GM21360 (cell line): ENCODE results near the gene TTLL1.
"Not testable (repeated sequence)": the region's sequence is repeated elsewhere in the genome, so short reads cannot be mapped to it uniquely, and the experiment has no call there.

Experiments used
- ATAC-seq: cut with Tn5 transposase; IDR thresholded peaks from one replicate; pipeline ENCODE4 v1.9.1; 2021; ENCODE audit warnings: mild to moderate bottlenecking, moderate library complexity; ENCODE audit not compliant: unreplicated experiment

TTLL1 gene

DNA sequence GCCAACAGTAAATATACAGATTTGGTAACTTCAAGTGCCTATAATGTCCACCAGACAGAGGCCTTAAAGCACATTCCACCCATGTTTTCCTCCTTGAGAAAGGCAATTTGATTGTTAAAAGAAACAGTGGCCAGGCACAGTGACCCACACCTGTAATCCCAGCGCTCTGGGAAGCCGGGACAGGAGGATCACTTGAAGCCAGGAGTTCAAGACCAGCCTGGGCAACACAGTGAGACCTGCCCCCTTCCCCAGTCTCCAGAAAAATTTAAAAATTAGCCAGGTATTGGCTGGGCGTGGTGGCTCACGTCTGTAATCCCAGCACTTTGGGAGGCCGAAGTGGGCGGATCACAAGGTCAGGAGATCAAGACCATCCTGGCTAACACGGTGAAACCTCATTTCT, 93.5 kb downstream of the TTLL1 start:
- ATAC-seq, result not testable (repeated sequence)

DNA sequence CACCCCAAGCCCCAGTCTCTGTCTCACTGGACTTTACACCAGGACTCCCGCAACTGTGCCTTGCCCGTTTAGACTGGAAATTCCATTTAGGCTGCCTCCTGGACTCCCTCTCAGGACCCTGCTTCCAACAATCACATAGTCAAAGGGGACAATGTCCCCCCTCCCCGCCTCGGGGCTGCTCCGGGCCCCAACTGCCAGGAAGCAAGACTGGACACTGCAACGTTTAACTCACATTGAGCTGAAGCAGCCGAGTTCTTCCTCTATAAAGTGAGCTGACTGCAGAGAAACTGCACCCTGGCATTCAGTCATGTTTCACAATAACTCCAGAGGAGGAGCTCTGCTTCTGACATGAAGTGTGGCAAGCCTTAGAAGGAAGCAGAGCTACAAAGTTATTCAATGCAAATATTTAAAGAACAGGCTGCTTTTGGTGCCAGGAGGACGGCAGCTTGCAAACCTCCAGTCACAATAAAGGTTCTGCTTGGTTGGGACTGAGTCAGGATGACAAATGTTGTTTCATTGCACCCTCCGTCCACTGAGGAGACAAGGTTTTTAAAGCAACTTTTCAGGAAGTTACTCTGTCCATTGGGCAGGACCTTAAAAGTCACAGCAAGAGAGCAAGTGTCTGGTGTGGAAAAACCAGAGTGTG, 94.2 kb downstream of the TTLL1 start:
- no peak for ATAC-seq

DNA sequence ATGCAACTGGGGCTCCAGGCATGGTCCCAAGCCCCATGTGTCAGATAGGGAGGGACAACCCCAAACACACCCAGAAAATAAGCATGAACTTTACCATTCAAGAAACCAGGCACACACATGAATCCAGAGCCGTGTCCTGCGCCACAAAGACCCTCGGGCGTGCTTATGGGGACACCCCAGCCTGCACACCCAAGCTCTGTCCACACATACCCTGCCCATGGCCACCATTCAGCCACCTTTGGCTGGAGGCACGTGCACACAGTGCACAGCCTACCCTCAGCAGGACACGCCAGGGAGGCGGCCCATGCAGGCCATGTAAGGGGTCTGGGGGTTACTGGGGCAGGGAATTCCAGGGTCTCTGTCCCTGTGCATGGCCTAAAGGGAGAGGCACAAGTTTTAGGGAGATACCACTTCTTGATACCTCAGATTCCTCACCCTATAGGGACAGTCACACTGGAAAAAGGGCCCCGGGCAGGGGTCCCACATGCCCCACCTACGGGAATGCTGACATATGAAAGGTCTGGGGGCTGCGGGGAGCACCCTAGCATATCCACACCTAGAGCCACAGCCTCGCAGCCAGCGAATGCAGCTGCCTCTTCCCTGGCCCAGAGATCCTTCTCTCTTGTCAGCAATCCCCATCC, 94.8 kb downstream of the TTLL1 start:
- ATAC-seq, result no peak

DNA sequence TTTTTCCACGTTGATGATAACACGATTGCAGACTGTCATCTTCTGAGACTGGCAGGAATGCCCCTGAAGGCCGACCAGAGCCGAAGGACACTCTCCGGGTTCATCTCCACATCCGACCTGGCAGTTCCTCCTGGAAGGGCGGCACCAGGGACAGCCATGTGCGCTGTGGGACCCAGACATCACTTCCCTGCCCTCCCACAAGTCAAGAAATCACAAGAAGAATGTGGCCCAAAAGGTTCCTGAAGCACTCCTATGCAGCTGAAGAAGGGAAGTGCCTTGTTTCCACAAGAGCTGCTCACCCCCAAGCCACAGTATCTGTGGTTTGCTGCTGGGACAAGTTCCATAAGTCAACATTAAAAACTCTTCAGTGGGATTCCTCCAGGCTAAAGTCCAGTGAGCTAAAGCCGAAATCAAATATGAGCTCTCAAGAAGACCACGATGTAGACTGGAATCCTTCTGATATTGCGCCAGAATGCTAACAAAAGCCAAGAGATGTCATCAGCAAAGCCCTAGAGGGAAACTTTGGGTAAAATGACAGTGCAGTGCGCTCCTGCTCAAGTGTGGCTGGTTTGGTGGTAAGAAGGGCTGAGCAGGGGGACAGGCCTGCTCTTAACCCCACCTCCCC, 95.4 kb downstream of the TTLL1 start:
- ATAC-seq, result no peak

DNA sequence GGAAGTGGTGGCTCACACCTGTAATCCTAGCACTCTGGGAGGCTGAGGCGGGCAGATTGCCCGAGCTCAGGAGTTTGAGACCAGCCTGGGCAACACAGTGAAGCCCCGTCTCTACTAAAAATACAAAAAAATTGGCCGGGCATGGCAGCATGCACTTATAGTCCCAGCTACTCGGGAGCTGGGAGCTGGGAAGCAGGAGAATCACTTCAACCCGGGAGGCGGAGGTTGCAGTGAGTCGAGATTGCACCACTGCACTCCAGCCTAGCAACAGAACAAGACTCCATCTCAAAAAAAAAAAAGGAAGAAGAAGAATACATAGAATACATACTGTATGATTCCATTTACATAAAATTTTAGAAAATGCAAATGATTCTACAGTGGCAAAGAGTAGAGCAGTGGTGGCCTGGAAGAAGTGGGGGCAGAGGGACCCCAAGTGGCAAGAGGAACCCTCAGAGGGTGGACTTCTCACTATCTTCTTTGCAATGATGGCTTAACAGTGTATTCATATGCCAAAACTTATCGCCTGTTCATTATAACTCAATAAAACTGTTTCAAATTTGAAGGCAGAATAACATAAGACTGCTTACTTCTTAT, 96.2 kb downstream of the TTLL1 start:
- no peak for ATAC-seq

DNA sequence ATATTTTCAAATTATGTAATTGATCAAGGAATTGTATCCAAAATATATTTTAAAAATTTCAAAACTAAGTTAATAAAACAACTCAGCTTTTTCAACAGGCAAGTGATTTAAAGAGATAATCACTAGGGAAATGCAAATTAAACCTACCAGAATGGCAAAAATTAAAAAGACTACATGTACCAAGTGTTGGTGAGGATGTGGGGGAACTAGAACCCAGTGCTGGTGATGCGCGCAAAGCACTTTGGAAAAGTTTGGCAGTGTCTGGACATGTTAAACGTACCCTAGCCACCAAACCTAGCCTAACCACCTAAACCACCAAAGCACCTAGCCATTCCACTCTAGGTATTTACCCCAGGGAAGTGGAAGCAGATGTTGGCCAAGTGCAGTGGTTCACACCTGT, 97.1 kb downstream of the TTLL1 start:
- ATAC-seq, result no peak

DNA sequence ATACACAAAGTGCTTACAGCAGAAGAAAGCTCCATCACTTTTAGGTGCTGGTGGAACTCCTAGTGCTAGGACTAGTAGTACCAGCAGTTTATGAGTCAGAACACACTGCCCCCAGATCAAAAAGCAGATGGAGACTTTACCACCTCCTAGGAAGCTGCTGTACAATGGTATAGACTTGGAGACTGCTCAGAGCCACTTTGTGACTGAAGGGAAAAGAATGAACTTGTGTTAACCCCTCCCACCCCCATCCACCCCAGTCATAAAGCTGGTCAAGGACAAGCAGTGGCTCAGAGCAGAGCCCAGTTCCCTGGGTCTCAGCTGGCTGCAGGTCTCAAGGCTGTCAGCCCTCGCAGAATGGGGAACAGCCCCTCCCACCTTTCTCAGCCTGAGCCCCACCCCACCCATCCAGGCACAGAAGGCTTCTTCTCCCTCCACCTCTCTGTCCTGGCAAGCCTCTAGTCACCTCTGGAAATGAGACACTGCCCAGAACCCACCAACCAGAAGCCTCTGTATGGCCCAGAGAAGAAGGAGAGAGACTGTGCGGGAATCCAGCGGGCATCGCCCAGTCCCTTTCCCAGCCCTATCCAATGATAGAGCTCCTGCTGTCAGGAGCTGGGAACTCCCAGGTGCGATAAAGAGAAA, 98.1 kb downstream of the TTLL1 start:
- ATAC-seq, result no peak

DNA sequence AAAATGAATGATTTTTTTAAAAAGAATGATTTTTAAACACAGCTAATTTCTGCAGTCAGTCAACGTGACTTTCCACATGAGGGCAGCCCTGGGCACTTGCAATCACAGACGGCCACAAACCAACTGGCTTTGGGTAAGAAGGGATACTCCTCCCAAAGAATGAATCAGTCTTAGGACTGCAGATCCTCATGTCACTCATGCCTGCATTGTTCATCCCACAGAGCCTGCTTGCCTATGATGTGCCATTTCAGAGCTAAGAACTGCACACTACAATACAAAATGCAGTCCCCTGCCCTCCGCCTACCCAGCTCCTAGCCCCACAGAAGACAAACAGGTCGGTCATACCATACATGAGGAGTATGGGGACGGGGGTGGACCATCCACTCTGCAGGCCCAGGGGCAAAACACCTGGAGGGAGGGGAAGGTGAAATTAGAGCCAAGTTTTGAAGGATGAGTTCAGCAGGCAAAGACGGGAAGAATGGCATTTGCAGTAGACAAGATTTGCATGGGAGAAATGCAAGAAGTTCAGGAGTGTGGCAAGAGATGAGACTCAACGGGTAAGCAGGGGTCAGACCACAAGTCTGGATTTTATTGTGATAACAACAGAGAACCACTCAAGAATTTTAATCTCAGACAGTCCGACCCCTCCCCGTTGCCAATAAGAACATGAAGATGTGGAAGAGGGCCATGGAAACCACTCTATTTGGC, 98.9 kb downstream of the TTLL1 start:
- ATAC-seq, result no peak
